HepG2 (cell line): ENCODE results near the gene POLR1E. TPM values are rescaled to one million over a fixed set of nuclear protein-coding genes. Genes with fewer than 3 reads are reported as not detected.

Experiments
- FIP1L1 ChIP-seq: fragments of 200-400 bp; formaldehyde crosslinking; IDR thresholded peaks from 2 replicates; pipeline ENCODE4 v1.6.1; 2018; ENCODE audit warnings: low read depth, mild to moderate bottlenecking, low read length, moderate library complexity, borderline replicate concordance; ENCODE audit not compliant: insufficient read depth
- HNF4A ChIP-seq: sonication (generic); formaldehyde crosslinking; IDR thresholded peaks from 2 replicates; pipeline ENCODE4 v1.4.0; 2020; ENCODE audit warnings: missing genetic modification reagents
- MAFF ChIP-seq: IDR thresholded peaks from 2 replicates; pipeline ENCODE4 v1.6.1; 2011; ENCODE audit warnings: low read depth, low read length, improper control_type of control experiment
- NCOA2 ChIP-seq: sonication (generic); formaldehyde crosslinking; IDR thresholded peaks from 2 replicates; pipeline ENCODE4 v1.8.0; 2022; ENCODE audit warnings: inconsistent platforms
- PAXIP1 ChIP-seq: sonication (generic); formaldehyde crosslinking; conservative IDR thresholded peaks from 2 replicates; pipeline ENCODE4 v1.4.0; 2020; ENCODE audit warnings: mild to moderate bottlenecking, missing genetic modification reagents, moderate library complexity
- RNF2 ChIP-seq: fragments of 450-650 bp; conservative IDR thresholded peaks from 2 replicates; pipeline ENCODE4 v1.6.1; 2016; ENCODE audit warnings: low read depth
- SNRNP70 ChIP-seq: fragments of 200-400 bp; formaldehyde crosslinking; IDR thresholded peaks from 2 replicates; pipeline ENCODE4 v1.6.1; 2017; ENCODE audit warnings: mild to moderate bottlenecking, low read depth, low read length, moderate library complexity
- SSRP1 ChIP-seq: IDR thresholded peaks from 2 replicates; pipeline ENCODE4 v1.6.1; 2016; ENCODE audit warnings: control low read depth
- ZBTB34 ChIP-seq: sonication (generic); formaldehyde crosslinking; IDR thresholded peaks from 2 replicates; pipeline ENCODE4 v1.8.0; 2022; ENCODE audit warnings: mild to moderate bottlenecking, missing genetic modification reagents
- ZNF614 ChIP-seq: IDR thresholded peaks from 2 replicates; pipeline ENCODE4 v1.6.1; 2018; ENCODE audit warnings: missing biosample characterization, missing genetic modification reagents, inconsistent platforms, borderline replicate concordance
- polyA plus RNA-seq, 8 experiments: library from polyadenylated mRNA; depleted of rRNA in 3 of 8; stranded (reverse) in 7 of 8; unstranded in 1 of 8; fragments of >200 nt; fragmentation: Illumina TruSeq in 4 of 8; extraction: Trizol in 4 of 8; gene quantifications; 2 replicates each; pipeline versions ENCODE4 v1.2.1 to v1.2.3, GENCODE V29; 2011 to 2016; ENCODE audit warnings: low read depth in 4 of 8, missing spikeins in 1 of 8, mixed read lengths in 1 of 8; ENCODE audit not compliant: insufficient read depth in 1 of 8
- total RNA-seq, 5 experiments: library from RNA; depleted of rRNA; stranded (reverse); fragments of >200 nt; fragmentation: Illumina TruSeq; extraction: Trizol; gene quantifications; 2 replicates each; pipeline ENCODE4 v1.2.3, GENCODE V29; 2016; ENCODE audit warnings: low read depth in 1 of 5

The POLR1E gene
- total and polyA plus RNA-seq, 2 of the 13 experiments (the other 11 are each of a cell fraction or from before 2014, with no cell fraction given) = 23.0 to 37.8 TPM

GRCh38 chr9:37454238-37454637 lies 31.5 kb upstream of the POLR1E start (continued):
- TF ChIP-seq ZBTB34 (CRISPR knock-in tag) (no peak), RNF2 (no peak), MAFF (no peak), FIP1L1 (no peak), PAXIP1 (CRISPR knock-in tag) (0 out of 2 replicates have a peak, but pooled peaks have one; percentile 36), ZNF614 (no peak), NCOA2 (CRISPR knock-in tag) (0 out of 2 replicates have a peak, but pooled peaks have one; percentile 18), SSRP1 (CRISPR knock-in tag) (no peak), SNRNP70 (no peak), HNF4A (CRISPR knock-in tag) (peak; percentile 57)
